Measurements from ENCODE around the gene CPLANE2.
"Not testable (repeated sequence)": the region's sequence is repeated elsewhere in the genome, so short reads cannot be mapped to it uniquely, and the experiment has no call there.

CPLANE2 gene

DNA sequence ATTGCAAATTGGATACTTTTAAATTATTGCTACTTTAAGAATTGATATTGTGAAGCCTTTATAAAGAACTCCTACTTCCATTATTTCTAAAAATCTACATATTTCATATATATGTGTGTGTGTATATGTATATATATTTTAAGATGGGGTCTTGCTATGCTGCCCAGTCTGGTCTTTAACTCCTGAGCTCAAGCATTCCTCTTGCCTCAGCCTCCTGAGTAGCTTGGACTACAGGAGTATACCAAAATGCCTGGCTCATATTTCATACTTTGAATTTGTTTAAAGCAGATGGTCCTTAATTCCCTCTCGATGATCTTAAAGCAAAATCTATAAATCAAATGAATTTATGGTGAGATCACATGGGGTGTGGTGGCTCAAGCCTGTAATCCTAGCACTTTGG is 25.1 kb upstream of the CPLANE2 start:
- ATAC-seq (ENCODE audit: low read depth) (no peak), DNase-seq (ENCODE audit: low spot score) (no peak)
- Histone ChIP-seq H3K4me3 (ENCODE audit: severe bottlenecking) (no peak overlapping the region), H3K36me3 (ENCODE audit: low read depth) (no peaks in the 10 kb centered on the region), H3K27ac (ENCODE audit: poor library complexity, severe bottlenecking) (no peak overlapping the region), H3K4me1 (ENCODE audit: insufficient read depth, poor library complexity, severe bottlenecking) (peaks cover 5% of the 10 kb centered on the region), H3K27me3 (ENCODE audit: insufficient read depth, poor library complexity, severe bottlenecking) (no peaks in the 10 kb centered on the region), H3K9me3 (ENCODE audit: severe bottlenecking) (no peaks in the 10 kb centered on the region)
- TF ChIP-seq, protein P1, sequence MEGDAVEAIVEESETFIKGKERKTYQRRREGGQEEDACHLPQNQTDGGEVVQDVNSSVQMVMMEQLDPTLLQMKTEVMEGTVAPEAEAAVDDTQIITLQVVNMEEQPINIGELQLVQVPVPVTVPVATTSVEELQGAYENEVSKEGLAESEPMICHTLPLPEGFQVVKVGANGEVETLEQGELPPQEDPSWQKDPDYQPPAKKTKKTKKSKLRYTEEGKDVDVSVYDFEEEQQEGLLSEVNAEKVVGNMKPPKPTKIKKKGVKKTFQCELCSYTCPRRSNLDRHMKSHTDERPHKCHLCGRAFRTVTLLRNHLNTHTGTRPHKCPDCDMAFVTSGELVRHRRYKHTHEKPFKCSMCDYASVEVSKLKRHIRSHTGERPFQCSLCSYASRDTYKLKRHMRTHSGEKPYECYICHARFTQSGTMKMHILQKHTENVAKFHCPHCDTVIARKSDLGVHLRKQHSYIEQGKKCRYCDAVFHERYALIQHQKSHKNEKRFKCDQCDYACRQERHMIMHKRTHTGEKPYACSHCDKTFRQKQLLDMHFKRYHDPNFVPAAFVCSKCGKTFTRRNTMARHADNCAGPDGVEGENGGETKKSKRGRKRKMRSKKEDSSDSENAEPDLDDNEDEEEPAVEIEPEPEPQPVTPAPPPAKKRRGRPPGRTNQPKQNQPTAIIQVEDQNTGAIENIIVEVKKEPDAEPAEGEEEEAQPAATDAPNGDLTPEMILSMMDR (IDR thresholded peaks at IDR 0.05; ENCODE audit: poor library complexity, severe bottlenecking), result no peak

DNA sequence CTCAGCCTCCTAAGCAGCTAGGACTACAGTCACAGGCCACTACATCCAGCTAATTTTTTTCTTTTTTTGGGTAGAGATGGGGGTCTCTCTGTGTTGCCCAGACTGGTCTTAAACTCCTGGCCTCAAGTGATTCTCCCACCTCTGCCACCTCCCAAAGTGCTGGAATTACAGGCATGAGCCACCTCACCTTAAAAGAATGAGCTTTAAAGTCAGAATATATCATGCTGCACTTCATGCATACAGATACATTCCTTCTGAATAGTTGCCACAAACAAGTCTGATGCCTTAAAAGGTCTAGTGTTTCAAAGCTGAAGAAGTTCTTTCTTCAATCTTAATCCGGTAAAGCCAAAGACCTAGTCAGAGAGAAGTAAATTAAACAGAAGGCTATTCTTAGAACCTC is 23.8 kb upstream of the CPLANE2 start:
- TF ChIP-seq, protein P1 (IDR thresholded peaks at IDR 0.05; ENCODE audit: poor library complexity, severe bottlenecking), result no peak
- Histone ChIP-seq H3K4me3 (ENCODE audit: severe bottlenecking) (no peak overlapping the region), H3K27me3 (ENCODE audit: insufficient read depth, poor library complexity, severe bottlenecking) (no peaks in the 10 kb centered on the region), H3K4me1 (ENCODE audit: insufficient read depth, poor library complexity, severe bottlenecking) (peaks cover 5% of the 10 kb centered on the region), H3K27ac (ENCODE audit: poor library complexity, severe bottlenecking) (no peak overlapping the region), H3K36me3 (ENCODE audit: low read depth) (peaks cover 10% of the 10 kb centered on the region), H3K9me3 (ENCODE audit: severe bottlenecking) (no peaks in the 10 kb centered on the region)
- DNase-seq (ENCODE audit: low spot score), result no peak
- ATAC-seq (ENCODE audit: low read depth), result peak; percentile 66

DNA sequence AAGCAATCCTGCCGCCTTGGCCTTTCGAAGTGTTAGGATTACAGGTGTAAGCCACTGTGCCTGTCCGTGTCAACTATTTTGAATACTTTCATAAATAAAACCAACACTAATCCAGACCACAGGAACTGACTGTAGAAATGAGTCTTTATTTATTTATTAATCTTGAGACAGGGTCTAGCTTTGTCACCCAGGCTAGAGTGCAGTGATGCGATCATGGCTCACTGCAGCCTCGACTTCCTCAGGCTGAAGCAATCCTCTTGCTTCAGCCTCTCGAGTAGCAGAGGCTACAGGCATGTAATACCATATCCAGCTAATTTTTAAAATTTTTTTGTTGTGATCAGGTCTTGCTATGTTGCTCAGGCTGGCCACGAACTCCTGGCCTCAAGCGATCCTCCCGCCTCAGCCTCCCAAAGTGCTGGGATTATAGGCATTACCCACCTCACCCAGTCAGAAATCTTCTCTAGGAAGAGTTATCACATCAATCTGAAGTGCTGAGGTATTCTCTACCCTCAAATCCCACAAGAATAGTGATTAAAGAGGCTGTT is 21.7 kb upstream of the CPLANE2 start:
- TF ChIP-seq, protein P1 (IDR thresholded peaks at IDR 0.05; ENCODE audit: poor library complexity, severe bottlenecking), result no peak
- no peak overlapping the region for H3K27ac ChIP-seq (ENCODE audit: poor library complexity, severe bottlenecking)
- H3K36me3 ChIP-seq (ENCODE audit: low read depth), result peaks cover 21% of the 10 kb centered on the region
- H3K9me3 ChIP-seq (ENCODE audit: severe bottlenecking), result no peaks in the 10 kb centered on the region
- H3K27me3 ChIP-seq (ENCODE audit: insufficient read depth, poor library complexity, severe bottlenecking), result no peaks in the 10 kb centered on the region
- H3K4me3 ChIP-seq (ENCODE audit: severe bottlenecking), result no peak overlapping the region
- ATAC-seq (ENCODE audit: low read depth) (no peak), DNase-seq (ENCODE audit: low spot score) (no peak)
- peaks cover 5% of the 10 kb centered on the region for H3K4me1 ChIP-seq (ENCODE audit: insufficient read depth, poor library complexity, severe bottlenecking)

DNA sequence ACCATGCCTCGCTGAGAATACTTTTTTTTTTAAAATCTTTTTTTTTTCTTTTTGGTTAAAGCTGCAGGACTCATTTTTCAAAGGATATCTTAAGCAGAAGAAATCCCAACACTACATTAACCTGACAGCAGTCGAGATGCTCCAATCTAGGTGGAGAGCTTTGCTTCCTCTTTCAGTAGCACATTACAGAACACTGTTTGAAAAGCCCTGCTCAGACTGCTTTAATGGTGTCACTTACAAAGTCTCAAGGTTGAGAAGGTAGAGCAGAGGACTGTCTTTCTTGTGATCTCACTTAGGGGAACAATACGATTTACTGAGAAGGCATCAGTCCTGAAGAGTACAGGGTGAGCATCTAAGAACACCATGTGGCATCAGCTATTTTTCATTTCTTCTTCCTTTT is 21.0 kb upstream of the CPLANE2 start:
- DNase-seq (ENCODE audit: low spot score) (no peak), ATAC-seq (ENCODE audit: low read depth) (no peak)
- Histone ChIP-seq H3K4me1 (ENCODE audit: insufficient read depth, poor library complexity, severe bottlenecking) (peaks cover 5% of the 10 kb centered on the region), H3K27ac (ENCODE audit: poor library complexity, severe bottlenecking) (no peak overlapping the region), H3K27me3 (ENCODE audit: insufficient read depth, poor library complexity, severe bottlenecking) (no peaks in the 10 kb centered on the region), H3K36me3 (ENCODE audit: low read depth) (peaks cover 27% of the 10 kb centered on the region), H3K4me3 (ENCODE audit: severe bottlenecking) (no peak overlapping the region), H3K9me3 (ENCODE audit: severe bottlenecking) (no peaks in the 10 kb centered on the region)
- TF ChIP-seq, protein P1 (IDR thresholded peaks at IDR 0.05; ENCODE audit: poor library complexity, severe bottlenecking), result no peak

DNA sequence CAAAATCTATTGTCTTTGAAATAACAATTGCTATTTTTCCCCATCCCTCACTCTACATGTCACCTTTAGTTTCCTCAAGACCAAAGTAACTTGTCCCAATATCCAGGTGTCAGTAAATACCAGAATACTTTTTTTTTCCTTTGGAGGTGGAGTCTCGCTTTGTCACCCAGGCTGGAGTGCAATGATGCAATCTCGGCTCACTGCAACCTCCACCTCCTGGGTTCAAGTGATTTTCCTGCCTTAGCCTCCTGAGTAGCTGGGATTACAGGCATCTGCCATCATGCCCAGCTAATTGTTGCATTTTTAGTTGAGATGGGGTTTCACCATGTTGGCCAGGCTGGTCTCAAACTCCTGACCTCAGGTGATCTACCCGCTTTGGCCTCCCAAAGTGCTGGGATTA is 20.6 kb upstream of the CPLANE2 start:
- not testable (repeated sequence) for ATAC-seq (ENCODE audit: low read depth); H3K4me3 ChIP-seq (ENCODE audit: severe bottlenecking); H3K27ac ChIP-seq (ENCODE audit: poor library complexity, severe bottlenecking); DNase-seq (ENCODE audit: low spot score); H3K27me3 ChIP-seq (ENCODE audit: insufficient read depth, poor library complexity, severe bottlenecking); H3K9me3 ChIP-seq (ENCODE audit: severe bottlenecking); H3K4me1 ChIP-seq (ENCODE audit: insufficient read depth, poor library complexity, severe bottlenecking)
- peaks cover 30% of the 10 kb centered on the region for H3K36me3 ChIP-seq (ENCODE audit: low read depth)
